ENCODE data around the gene DOCK1.

The DOCK1 gene

GRCh38 chr10:127148066-127148932 is 243.1 kb downstream of the DOCK1 start:
- Histone ChIP-seq H3K4me1 (ENCODE audit: control insufficient read depth in 2 of 2, insufficient read depth in 1 of 2, low read depth in 1 of 2, low read length in 2 of 2) (peaks cover 4 to 6% of the 10 kb centered on the region in 2 donors), H2BK12ac (ENCODE audit: low read length) (no peak overlapping the region), H3K4me2 (ENCODE audit: insufficient read depth, low read length, poor library complexity, severe bottlenecking) (no peak overlapping the region), H3K27me3 (ENCODE audit: control insufficient read depth in 3 of 3, insufficient read depth in 3 of 3, low read depth in 1 of 3, low read length in 3 of 3) (no peaks in the 10 kb centered on the region), H3K23ac (ENCODE audit: low read depth, low read length, poor library complexity) (no peak overlapping the region), H4K8ac (ENCODE audit: low read depth, low read length) (no peak overlapping the region), H3K14ac (ENCODE audit: low read length) (no peak overlapping the region), H3K27ac (replicated peaks; ENCODE audit: low read length) (no peak overlapping the region), H3K9ac (ENCODE audit: low read depth, low read length, poor library complexity) (no peak overlapping the region), H2BK5ac (ENCODE audit: low read length) (no peak overlapping the region), H3K79me1 (ENCODE audit: low read depth, low read length) (no peaks in the 10 kb centered on the region), H2AFZ (ENCODE audit: low read length) (no peak overlapping the region), H2BK15ac (ENCODE audit: low read length) (no peak overlapping the region), H3K36me3 (replicated peaks in 1 of 2; ENCODE audit: control insufficient read depth in 2 of 2, insufficient read depth in 2 of 2, low read length in 2 of 2) (peaks cover 0 to 6% of the 10 kb centered on the region in 2 donors), H3K4ac (ENCODE audit: low read length) (no peak overlapping the region), H3K9me3 (replicated peaks in 1 of 2; ENCODE audit: control insufficient read depth in 2 of 2, insufficient read depth in 1 of 2, low read depth in 1 of 2, low read length in 2 of 2) (peaks cover 0 to 2% of the 10 kb centered on the region in 2 donors), H3K4me3 (ENCODE audit: low read length in 2 of 2) (no peak overlapping the region), H2AK5ac (ENCODE audit: low read depth, low read length) (no peak overlapping the region), H2BK120ac (ENCODE audit: low read depth, low read length) (no peak overlapping the region), H3K18ac (ENCODE audit: low read length) (no peak overlapping the region), H4K91ac (ENCODE audit: low read depth, low read length, poor library complexity) (no peak overlapping the region)
- WGBS, 2 donors (ENCODE audit: extremely low coverage in 2 of 2, insufficient read length in 2 of 2, insufficient replicate concordance in 1 of 2) = no CpG with 5 or more reads among the region's 15 CpGs
- no peak for DNase-seq (ENCODE audit: low spot score)

GRCh38 chr10:127148933-127149220 is 243.6 kb downstream of the DOCK1 start:
- Histone ChIP-seq H3K27me3 (ENCODE audit: control insufficient read depth in 3 of 3, insufficient read depth in 3 of 3, low read depth in 1 of 3, low read length in 3 of 3) (no peaks in the 10 kb centered on the region), H4K8ac (ENCODE audit: low read depth, low read length) (no peak overlapping the region), H3K9ac (ENCODE audit: low read depth, low read length, poor library complexity) (no peak overlapping the region), H3K4me3 (ENCODE audit: low read length in 2 of 2) (no peak overlapping the region), H2AK5ac (ENCODE audit: low read depth, low read length) (no peak overlapping the region), H2BK15ac (ENCODE audit: low read length) (no peak overlapping the region), H3K23ac (ENCODE audit: low read depth, low read length, poor library complexity) (no peak overlapping the region), H4K91ac (ENCODE audit: low read depth, low read length, poor library complexity) (no peak overlapping the region), H3K79me1 (ENCODE audit: low read depth, low read length) (no peaks in the 10 kb centered on the region), H3K4me2 (ENCODE audit: insufficient read depth, low read length, poor library complexity, severe bottlenecking) (no peak overlapping the region), H3K14ac (ENCODE audit: low read length) (no peak overlapping the region), H3K18ac (ENCODE audit: low read length) (no peak overlapping the region), H3K27ac (replicated peaks; ENCODE audit: low read length) (no peak overlapping the region), H2BK12ac (ENCODE audit: low read length) (no peak overlapping the region), H2AFZ (ENCODE audit: low read length) (no peak overlapping the region), H3K9me3 (replicated peaks in 1 of 2; ENCODE audit: control insufficient read depth in 2 of 2, insufficient read depth in 1 of 2, low read depth in 1 of 2, low read length in 2 of 2) (peaks cover 0 to 2% of the 10 kb centered on the region in 2 donors), H2BK120ac (ENCODE audit: low read depth, low read length) (no peak overlapping the region), H3K4me1 (ENCODE audit: control insufficient read depth in 2 of 2, insufficient read depth in 1 of 2, low read depth in 1 of 2, low read length in 2 of 2) (peaks cover 4 to 6% of the 10 kb centered on the region in 2 donors), H3K4ac (ENCODE audit: low read length) (no peak overlapping the region), H3K36me3 (replicated peaks in 1 of 2; ENCODE audit: control insufficient read depth in 2 of 2, insufficient read depth in 2 of 2, low read length in 2 of 2) (peaks cover 0 to 6% of the 10 kb centered on the region in 2 donors), H2BK5ac (ENCODE audit: low read length) (no peak overlapping the region)
- DNase-seq (ENCODE audit: low spot score) = no peak
- WGBS, 2 donors (ENCODE audit: extremely low coverage in 2 of 2, insufficient read length in 2 of 2, insufficient replicate concordance in 1 of 2) = no CpG with 5 or more reads among the region's 2 CpGs

GRCh38 chr10:127149501-127150081 is 244.4 kb downstream of the DOCK1 start:
- Histone ChIP-seq H3K36me3 (replicated peaks in 1 of 2; ENCODE audit: control insufficient read depth in 2 of 2, insufficient read depth in 2 of 2, low read length in 2 of 2) (peaks cover 0 to 6% of the 10 kb centered on the region in 2 donors), H3K18ac (ENCODE audit: low read length) (no peak overlapping the region), H2BK15ac (ENCODE audit: low read length) (no peak overlapping the region), H3K4me2 (ENCODE audit: insufficient read depth, low read length, poor library complexity, severe bottlenecking) (no peak overlapping the region), H3K4me1 (ENCODE audit: control insufficient read depth in 2 of 2, insufficient read depth in 1 of 2, low read depth in 1 of 2, low read length in 2 of 2) (peaks cover 4 to 6% of the 10 kb centered on the region in 2 donors), H3K9me3 (replicated peaks in 1 of 2; ENCODE audit: control insufficient read depth in 2 of 2, insufficient read depth in 1 of 2, low read depth in 1 of 2, low read length in 2 of 2) (peaks cover 0 to 2% of the 10 kb centered on the region in 2 donors), H3K9ac (ENCODE audit: low read depth, low read length, poor library complexity) (no peak overlapping the region), H3K4ac (ENCODE audit: low read length) (no peak overlapping the region), H3K14ac (ENCODE audit: low read length) (no peak overlapping the region), H3K79me1 (ENCODE audit: low read depth, low read length) (no peaks in the 10 kb centered on the region), H2AK5ac (ENCODE audit: low read depth, low read length) (no peak overlapping the region), H4K91ac (ENCODE audit: low read depth, low read length, poor library complexity) (no peak overlapping the region), H2AFZ (ENCODE audit: low read length) (no peak overlapping the region), H2BK5ac (ENCODE audit: low read length) (no peak overlapping the region), H3K27ac (replicated peaks; ENCODE audit: low read length) (no peak overlapping the region), H3K4me3 (ENCODE audit: low read length in 2 of 2) (no peak overlapping the region), H4K8ac (ENCODE audit: low read depth, low read length) (no peak overlapping the region), H3K23ac (ENCODE audit: low read depth, low read length, poor library complexity) (no peak overlapping the region), H3K27me3 (ENCODE audit: control insufficient read depth in 3 of 3, insufficient read depth in 3 of 3, low read depth in 1 of 3, low read length in 3 of 3) (no peaks in the 10 kb centered on the region), H2BK12ac (ENCODE audit: low read length) (no peak overlapping the region), H2BK120ac (ENCODE audit: low read depth, low read length) (no peak overlapping the region)
- no peak for DNase-seq (ENCODE audit: low spot score)
- WGBS, 2 donors (ENCODE audit: extremely low coverage in 2 of 2, insufficient read length in 2 of 2, insufficient replicate concordance in 1 of 2) = no CpG with 5 or more reads among the region's 7 CpGs

GRCh38 chr10:127150136-127150535 is 244.9 kb downstream of the DOCK1 start:
- no peaks in the 10 kb centered on the region for H3K27me3 ChIP-seq (ENCODE audit: control insufficient read depth in 3 of 3, insufficient read depth in 3 of 3, low read depth in 1 of 3, low read length in 3 of 3)
- H3K36me3 ChIP-seq (replicated peaks in 1 of 2; ENCODE audit: control insufficient read depth in 2 of 2, insufficient read depth in 2 of 2, low read length in 2 of 2) = peaks cover 0 to 3% of the 10 kb centered on the region in 2 donors
- no peak overlapping the region for H3K4me2 ChIP-seq (ENCODE audit: insufficient read depth, low read length, poor library complexity, severe bottlenecking)
- H2BK120ac ChIP-seq (ENCODE audit: low read depth, low read length) = no peak overlapping the region
- H3K23ac ChIP-seq (ENCODE audit: low read depth, low read length, poor library complexity) = no peak overlapping the region
- H2BK5ac ChIP-seq (ENCODE audit: low read length) = no peak overlapping the region
- no peak overlapping the region for H3K14ac ChIP-seq (ENCODE audit: low read length)
- no peak for DNase-seq (ENCODE audit: low spot score)
- H3K9me3 ChIP-seq (replicated peaks in 1 of 2; ENCODE audit: control insufficient read depth in 2 of 2, insufficient read depth in 1 of 2, low read depth in 1 of 2, low read length in 2 of 2) = peaks cover 0 to 2% of the 10 kb centered on the region in 2 donors
- no peak overlapping the region for H2AFZ ChIP-seq (ENCODE audit: low read length)
- no peaks in the 10 kb centered on the region for H3K79me1 ChIP-seq (ENCODE audit: low read depth, low read length)
- peaks cover 4 to 6% of the 10 kb centered on the region in 2 donors for H3K4me1 ChIP-seq (ENCODE audit: control insufficient read depth in 2 of 2, insufficient read depth in 1 of 2, low read depth in 1 of 2, low read length in 2 of 2)
- H2AK5ac ChIP-seq (ENCODE audit: low read depth, low read length) = no peak overlapping the region
- H2BK15ac ChIP-seq (ENCODE audit: low read length) = no peak overlapping the region
- H4K8ac ChIP-seq (ENCODE audit: low read depth, low read length) = no peak overlapping the region
- no peak overlapping the region for H3K9ac ChIP-seq (ENCODE audit: low read depth, low read length, poor library complexity)
- H3K18ac ChIP-seq (ENCODE audit: low read length) = no peak overlapping the region
- H4K91ac ChIP-seq (ENCODE audit: low read depth, low read length, poor library complexity) = no peak overlapping the region
- H3K27ac ChIP-seq (replicated peaks; ENCODE audit: low read length) = no peak overlapping the region
- no peak overlapping the region for H3K4me3 ChIP-seq (ENCODE audit: low read length in 2 of 2)
- no peak overlapping the region for H2BK12ac ChIP-seq (ENCODE audit: low read length)
- H3K4ac ChIP-seq (ENCODE audit: low read length) = no peak overlapping the region
- no CpG with 5 or more reads among the region's 5 CpGs for WGBS, 2 donors (ENCODE audit: extremely low coverage in 2 of 2, insufficient read length in 2 of 2, insufficient replicate concordance in 1 of 2)

Data from neuronal stem cell (in vitro differentiated cells).